Kasumi-1 (cell line): ENCODE data around the gene UST.

Experiments
- DNase-seq, 2 experiments: peaks; one replicate each; lab custom pipeline; 2025; lab: John Stamatoyannopoulos, UW

Gene UST

DNA sequence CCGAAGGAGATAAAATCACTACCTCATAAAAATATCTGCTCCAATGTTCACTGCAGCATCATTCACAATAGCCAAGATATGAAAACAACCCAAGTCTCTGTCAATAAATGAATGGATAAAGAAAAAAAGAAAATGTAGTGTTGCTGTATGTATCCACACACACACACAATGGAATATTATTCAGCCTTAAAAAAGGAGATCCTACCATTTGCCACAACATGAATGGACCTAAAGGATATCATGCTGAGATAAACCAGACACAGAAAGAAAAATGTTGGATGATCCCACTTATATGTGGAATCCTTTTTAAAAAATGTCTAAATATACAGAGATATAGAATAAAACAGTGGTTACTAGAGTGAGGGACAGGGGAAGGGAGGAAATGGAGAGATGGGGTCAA, 378.5 kb downstream of the UST start:
- no peak for DNase-seq
